IMR-90 (cell line): ENCODE data around the gene GCDH. TPM values are rescaled to one million over a fixed set of nuclear protein-coding genes. Genes with fewer than 3 reads are reported as not detected.

Source experiments
- MXI1 ChIP-seq: IDR thresholded peaks from 2 replicates; pipeline ENCODE4 v1.6.1; 2012; ENCODE audit warnings: low read depth, mild to moderate bottlenecking, low read length, moderate library complexity, borderline replicate concordance
- POLR2A ChIP-seq: IDR thresholded peaks from 2 replicates; pipeline ENCODE4 v1.6.1; 2012; ENCODE audit warnings: mild to moderate bottlenecking, low read depth, low read length
- polyA plus RNA-seq, 3 experiments: library from polyadenylated mRNA; depleted of rRNA; stranded (reverse); fragments of >200 nt; gene quantifications; 2 replicates each; pipeline ENCODE4 v1.2.3, GENCODE V29; 2012; ENCODE audit warnings: low replicate concordance in 1 of 3
- total RNA-seq: library from RNA; depleted of rRNA; stranded (reverse); fragments of >200 nt; gene quantifications from 2 replicates; pipeline ENCODE4 v1.2.3, GENCODE V29; 2012
- TF ChIP-seq, protein P1 (sequence below): conservative IDR thresholded peaks from 2 replicates; pipeline ENCODE4 v1.5.1; 2012; ENCODE audit warnings: mild to moderate bottlenecking, low read depth, low read length, improper control_type of control experiment

The GCDH gene
- total and polyA plus RNA-seq, 2 of the 4 experiments (the other 2 are of a cell fraction): 27.7 to 41.6 TPM

- TF ChIP-seq, protein P1, sequence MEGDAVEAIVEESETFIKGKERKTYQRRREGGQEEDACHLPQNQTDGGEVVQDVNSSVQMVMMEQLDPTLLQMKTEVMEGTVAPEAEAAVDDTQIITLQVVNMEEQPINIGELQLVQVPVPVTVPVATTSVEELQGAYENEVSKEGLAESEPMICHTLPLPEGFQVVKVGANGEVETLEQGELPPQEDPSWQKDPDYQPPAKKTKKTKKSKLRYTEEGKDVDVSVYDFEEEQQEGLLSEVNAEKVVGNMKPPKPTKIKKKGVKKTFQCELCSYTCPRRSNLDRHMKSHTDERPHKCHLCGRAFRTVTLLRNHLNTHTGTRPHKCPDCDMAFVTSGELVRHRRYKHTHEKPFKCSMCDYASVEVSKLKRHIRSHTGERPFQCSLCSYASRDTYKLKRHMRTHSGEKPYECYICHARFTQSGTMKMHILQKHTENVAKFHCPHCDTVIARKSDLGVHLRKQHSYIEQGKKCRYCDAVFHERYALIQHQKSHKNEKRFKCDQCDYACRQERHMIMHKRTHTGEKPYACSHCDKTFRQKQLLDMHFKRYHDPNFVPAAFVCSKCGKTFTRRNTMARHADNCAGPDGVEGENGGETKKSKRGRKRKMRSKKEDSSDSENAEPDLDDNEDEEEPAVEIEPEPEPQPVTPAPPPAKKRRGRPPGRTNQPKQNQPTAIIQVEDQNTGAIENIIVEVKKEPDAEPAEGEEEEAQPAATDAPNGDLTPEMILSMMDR: no peak
- TF ChIP-seq POLR2A (no peak), MXI1 (no peak)
Measured at GRCh38 chr19:12932392-12933286, 41.7 kb downstream of the GCDH start (continued).
